ENCODE measurements around the gene PLD6.

Gene PLD6

GRCh38 chr17:17246879-17247278, 40.7 kb upstream of the PLD6 start:
- TF ChIP-seq POLR2AphosphoS5 (IDR thresholded peaks at IDR 0.05; ENCODE audit: low read depth, low read length) (0 out of 2 replicates have a peak, but pooled peaks have one; percentile 27), TAF1 (IDR thresholded peaks at IDR 0.05; ENCODE audit: borderline replicate concordance, insufficient read depth, low read length) (no peak), REST (IDR thresholded peaks at IDR 0.05; ENCODE audit: insufficient read depth in 1 of 2, low read depth in 2 of 2, low read length in 2 of 2) (no peak), FOXP2 (optimal IDR thresholded peaks at IDR 0.05; ENCODE audit: borderline replicate concordance, extremely low read depth, extremely low read length, insufficient read depth) (no peak)

- TF ChIP-seq POLR2AphosphoS5 (IDR thresholded peaks at IDR 0.05; ENCODE audit: low read depth, low read length) (no peak), FOXP2 (optimal IDR thresholded peaks at IDR 0.05; ENCODE audit: borderline replicate concordance, extremely low read depth, extremely low read length, insufficient read depth) (no peak), TAF1 (IDR thresholded peaks at IDR 0.05; ENCODE audit: borderline replicate concordance, insufficient read depth, low read length) (no peak), SIN3A (IDR thresholded peaks at IDR 0.05; ENCODE audit: borderline replicate concordance, insufficient read depth, low read length) (no peak)
Observed at GRCh38 chr17:17243163-17243562, 37.0 kb upstream of the PLD6 start.

GRCh38 chr17:17242246-17242645, 36.1 kb upstream of the PLD6 start:
- TF ChIP-seq POLR2AphosphoS5 (IDR thresholded peaks at IDR 0.05; ENCODE audit: low read depth, low read length) (no peak), SIN3A (IDR thresholded peaks at IDR 0.05; ENCODE audit: borderline replicate concordance, insufficient read depth, low read length) (no peak), REST (IDR thresholded peaks at IDR 0.05; ENCODE audit: insufficient read depth in 1 of 2, low read depth in 2 of 2, low read length in 2 of 2) (no peak), FOXP2 (optimal IDR thresholded peaks at IDR 0.05; ENCODE audit: borderline replicate concordance, extremely low read depth, extremely low read length, insufficient read depth) (no peak), TAF1 (IDR thresholded peaks at IDR 0.05; ENCODE audit: borderline replicate concordance, insufficient read depth, low read length) (no peak)

- no peak for TF ChIP-seq POLR2AphosphoS5 (IDR thresholded peaks at IDR 0.05; ENCODE audit: low read depth, low read length)
- TF ChIP-seq FOXP2 (optimal IDR thresholded peaks at IDR 0.05; ENCODE audit: borderline replicate concordance, extremely low read depth, extremely low read length, insufficient read depth), result no peak
- TF ChIP-seq TAF1 (IDR thresholded peaks at IDR 0.05; ENCODE audit: borderline replicate concordance, insufficient read depth, low read length), result no peak
- TF ChIP-seq REST (IDR thresholded peaks at IDR 0.05; ENCODE audit: insufficient read depth in 1 of 2, low read depth in 2 of 2, low read length in 2 of 2), result no peak
- TF ChIP-seq SIN3A (IDR thresholded peaks at IDR 0.05; ENCODE audit: borderline replicate concordance, insufficient read depth, low read length), result no peak
Observed at GRCh38 chr17:17241656-17242055, 35.5 kb upstream of the PLD6 start.

- no peak for TF ChIP-seq REST (IDR thresholded peaks at IDR 0.05; ENCODE audit: insufficient read depth in 1 of 2, low read depth in 2 of 2, low read length in 2 of 2)
- TF ChIP-seq POLR2AphosphoS5 (IDR thresholded peaks at IDR 0.05; ENCODE audit: low read depth, low read length), result no peak
- no peak for TF ChIP-seq TAF1 (IDR thresholded peaks at IDR 0.05; ENCODE audit: borderline replicate concordance, insufficient read depth, low read length)
- no peak for TF ChIP-seq SIN3A (IDR thresholded peaks at IDR 0.05; ENCODE audit: borderline replicate concordance, insufficient read depth, low read length)
- no peak for TF ChIP-seq FOXP2 (optimal IDR thresholded peaks at IDR 0.05; ENCODE audit: borderline replicate concordance, extremely low read depth, extremely low read length, insufficient read depth)
Observed at GRCh38 chr17:17239832-17240231, 33.7 kb upstream of the PLD6 start.
